ENCODE results near the gene RYR2.

- TF ChIP-seq CHD2 (IDR thresholded peaks at IDR 0.05; ENCODE audit: low read length, partially characterized antibody) = no peak
- no peak for TF ChIP-seq POLR2A (IDR thresholded peaks at IDR 0.05; ENCODE audit: low read length)
- no peak for TF ChIP-seq CBX8 (IDR thresholded peaks at IDR 0.05)
- TF ChIP-seq CTCF (IDR thresholded peaks at IDR 0.05) = no peak
Measured at GRCh38 chr1:237000191-237000590, 41.8 kb upstream of the RYR2 start.

All from A549 (cell line).